Osteoblast (primary cell): ENCODE measurements around the gene PIK3C2B. TPM values are rescaled to one million over a fixed set of nuclear protein-coding genes. Genes with fewer than 3 reads are reported as not detected.

ENCODE experiments used
- DNase-seq: peaks from one replicate; pipeline ENCODE4 v3.0.0; 2011; ENCODE audit warnings: low spot score, mixed read lengths; ENCODE audit not compliant: insufficient read length; ENCODE audit errors: missing footprints
- H2AFZ ChIP-seq: 2 replicates; pipeline ENCODE4 v1.6.0; 2011; ENCODE audit warnings: mild to moderate bottlenecking, low read length
- H3K27ac ChIP-seq: 2 replicates; pipeline ENCODE4 v1.5.1; 2011; ENCODE audit warnings: mild to moderate bottlenecking, low read depth, low read length, moderate library complexity
- H3K27me3 ChIP-seq: 2 replicates; pipeline ENCODE4 v1.6.0; 2012; ENCODE audit warnings: mild to moderate bottlenecking, control low read depth, inconsistent platforms, low read length, moderate library complexity; ENCODE audit not compliant: insufficient read depth
- H3K36me3 ChIP-seq: 2 replicates; pipeline ENCODE4 v1.5.1; 2011; ENCODE audit warnings: mild to moderate bottlenecking, low read length, control low read depth, moderate library complexity; ENCODE audit not compliant: insufficient read depth
- H3K4me1 ChIP-seq: 2 replicates; pipeline ENCODE4 v1.5.1; 2011; ENCODE audit warnings: mild to moderate bottlenecking, low read length, control low read depth, moderate library complexity; ENCODE audit not compliant: insufficient read depth
- H3K4me2 ChIP-seq: 2 replicates; pipeline ENCODE4 v1.6.0; 2011; ENCODE audit warnings: mild to moderate bottlenecking, low read length; ENCODE audit not compliant: insufficient read depth
- H3K4me3 ChIP-seq: fragments of 200-600 bp; sonication (generic); 3 replicates; pipeline ENCODE4 v1.5.1; 2012; ENCODE audit warnings: mild to moderate bottlenecking, low read length, inconsistent platforms; ENCODE audit not compliant: insufficient read depth
- H3K79me2 ChIP-seq: 2 replicates; pipeline ENCODE4 v1.6.0; 2012; ENCODE audit warnings: mild to moderate bottlenecking, low read length, control low read depth, inconsistent platforms; ENCODE audit not compliant: insufficient read depth
- H3K9me3 ChIP-seq: 2 replicates; pipeline ENCODE4 v1.5.1; 2011; ENCODE audit warnings: low read depth, low read length, control low read depth
- H4K20me1 ChIP-seq: 2 replicates; pipeline ENCODE4 v1.6.0; 2012; ENCODE audit warnings: mild to moderate bottlenecking, low read length, control low read depth; ENCODE audit not compliant: insufficient read depth
- CTCF ChIP-seq: IDR thresholded peaks from 2 replicates; pipeline ENCODE4 v1.5.1; 2011; ENCODE audit warnings: mild to moderate bottlenecking, low read depth, low read length, moderate library complexity; ENCODE audit errors: extremely low read depth
- total RNA-seq: library from RNA; depleted of rRNA; stranded (reverse); fragments of >200 nt; gene quantifications from 2 replicates; pipeline ENCODE4 v1.2.3, GENCODE V29; 2012

PIK3C2B gene
- total RNA-seq, 1 donor: 0.36 TPM

DNA sequence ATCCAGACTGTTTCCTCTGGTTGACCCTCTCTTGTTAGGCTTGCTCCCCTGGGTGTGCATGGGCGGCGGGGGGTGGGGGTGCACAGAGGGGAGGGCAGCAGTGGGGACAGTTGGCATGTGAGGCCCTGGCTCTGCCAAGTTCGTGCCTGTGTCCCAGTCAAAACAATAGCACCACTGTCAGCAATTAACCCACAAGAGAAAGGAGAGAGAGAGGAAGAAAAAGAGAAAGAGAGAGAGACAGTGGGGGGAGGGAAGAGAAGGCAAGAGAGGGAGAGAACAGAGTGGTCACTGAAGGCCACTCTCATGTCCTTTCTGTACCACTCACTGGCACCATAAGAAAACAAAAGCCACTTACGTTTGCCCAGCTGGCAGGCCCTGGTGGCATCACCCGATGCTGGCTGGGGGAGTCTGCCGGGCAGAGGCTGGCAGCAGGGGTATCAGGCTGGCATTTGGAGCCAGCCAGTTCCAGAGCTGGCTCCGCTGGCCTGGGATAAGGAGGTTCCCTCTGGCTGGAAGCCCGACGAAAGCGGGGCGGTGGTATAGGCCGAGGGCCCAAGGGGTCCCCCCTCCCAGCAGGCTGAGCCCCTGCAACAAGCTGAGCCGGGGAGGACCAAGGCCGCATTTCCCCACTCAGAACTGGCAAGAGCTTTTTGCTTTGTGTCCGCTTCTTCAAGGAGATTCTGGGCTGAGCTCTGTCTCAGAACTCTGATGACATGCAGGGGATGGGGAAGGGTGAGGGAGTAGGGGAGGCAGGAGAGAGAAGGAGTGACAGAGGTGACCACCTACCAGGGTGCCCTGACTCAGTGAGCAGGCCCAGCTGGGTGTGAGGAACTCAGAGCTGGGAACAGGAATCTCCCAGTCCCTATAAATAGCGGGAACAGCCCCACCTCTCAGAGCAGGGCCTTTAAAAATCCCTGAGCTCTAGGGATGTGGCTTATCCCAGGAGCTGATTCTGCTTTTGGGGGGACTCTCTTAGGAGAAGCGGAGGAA lies 27.9 kb downstream of the PIK3C2B start:
- Histone ChIP-seq H3K36me3 (no peaks in the 10 kb centered on the region), H3K27me3 (peaks cover 44% of the 10 kb centered on the region), H3K4me1 (no peaks in the 10 kb centered on the region), H3K79me2 (no peaks in the 10 kb centered on the region), H3K27ac (no peak overlapping the region), H3K4me2 (no peak overlapping the region), H3K9me3 (no peaks in the 10 kb centered on the region), H2AFZ (no peak overlapping the region), H3K4me3 (no peak overlapping the region), H4K20me1 (no peaks in the 10 kb centered on the region)
- no peak for DNase-seq
- no peak for TF ChIP-seq CTCF

DNA sequence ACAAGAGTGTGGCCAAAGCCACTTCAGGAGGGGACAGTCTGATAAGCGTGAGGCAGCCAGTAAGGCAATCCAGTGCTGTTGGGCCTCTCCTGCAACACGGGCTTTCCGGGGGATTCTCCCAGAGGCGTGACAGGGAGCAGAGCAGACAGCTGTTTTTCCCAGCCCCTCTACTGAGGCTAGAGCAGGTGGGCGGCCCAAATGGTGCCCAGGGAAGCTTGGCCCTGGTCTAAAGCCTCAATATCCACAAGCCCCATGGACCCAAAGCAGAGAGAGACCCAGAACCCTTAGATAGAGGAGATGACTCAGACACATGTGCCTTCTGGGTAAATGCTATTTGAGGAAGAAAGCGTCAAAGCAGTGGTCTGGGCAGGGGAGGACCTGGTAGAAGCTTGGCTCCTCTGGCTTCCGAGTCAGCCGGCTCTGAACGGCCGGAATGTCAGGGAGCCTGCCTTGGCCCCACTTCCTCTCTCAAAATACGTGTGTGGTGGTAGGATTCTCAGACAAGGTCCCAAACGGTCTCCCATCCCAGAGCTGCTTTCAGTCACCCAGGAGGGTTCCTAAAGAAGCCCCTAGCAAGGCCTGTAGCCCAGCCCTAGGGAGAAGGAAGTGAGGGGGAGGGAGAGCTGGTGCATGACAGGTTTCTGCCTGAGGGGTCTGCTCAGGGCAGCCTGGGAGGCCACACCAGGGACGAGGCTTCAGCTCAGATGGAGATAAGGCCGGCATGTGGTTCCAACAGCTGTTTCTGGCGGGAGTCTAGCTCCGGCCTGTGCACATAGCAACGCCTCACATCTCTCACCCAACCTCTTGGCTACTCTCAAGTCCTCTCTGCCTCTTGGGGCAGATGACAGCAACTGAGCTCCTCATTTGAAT lies 28.8 kb downstream of the PIK3C2B start:
- no peaks in the 10 kb centered on the region for H3K9me3 ChIP-seq
- H3K36me3 ChIP-seq: no peaks in the 10 kb centered on the region
- H3K4me3 ChIP-seq: no peak overlapping the region
- no peak overlapping the region for H3K4me2 ChIP-seq
- peaks cover 45% of the 10 kb centered on the region for H3K27me3 ChIP-seq
- no peak overlapping the region for H3K27ac ChIP-seq
- DNase-seq: no peak
- H2AFZ ChIP-seq: no peak overlapping the region
- H3K4me1 ChIP-seq: no peaks in the 10 kb centered on the region
- H4K20me1 ChIP-seq: no peaks in the 10 kb centered on the region
- no peak for TF ChIP-seq CTCF
- H3K79me2 ChIP-seq: no peaks in the 10 kb centered on the region

DNA sequence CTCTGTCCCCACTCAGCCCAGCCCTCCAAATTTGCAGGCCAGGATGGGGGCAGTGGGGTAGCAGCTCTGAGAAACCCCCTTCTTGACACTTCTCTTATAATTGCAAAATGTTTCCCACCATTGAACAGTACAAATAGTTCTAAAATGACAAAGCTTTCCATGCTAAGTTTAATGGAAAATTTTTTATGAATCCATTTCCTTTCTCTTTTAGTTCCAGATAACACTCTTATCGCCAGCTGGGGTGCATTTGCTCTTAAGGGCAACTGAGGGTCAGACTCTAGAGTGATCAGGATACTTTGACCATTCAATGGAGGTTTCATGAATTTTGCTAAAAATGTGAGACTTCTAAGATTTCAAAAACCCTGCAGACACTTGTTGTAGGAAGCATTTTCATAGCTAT lies 29.9 kb downstream of the PIK3C2B start:
- no peaks in the 10 kb centered on the region for H4K20me1 ChIP-seq
- no peaks in the 10 kb centered on the region for H3K36me3 ChIP-seq
- no peak for DNase-seq
- TF ChIP-seq CTCF: no peak
- H3K27me3 ChIP-seq: peaks cover 45% of the 10 kb centered on the region
- no peaks in the 10 kb centered on the region for H3K9me3 ChIP-seq
- H3K4me3 ChIP-seq: no peak overlapping the region
- no peak overlapping the region for H3K4me2 ChIP-seq
- no peaks in the 10 kb centered on the region for H3K4me1 ChIP-seq
- no peak overlapping the region for H2AFZ ChIP-seq
- H3K79me2 ChIP-seq: no peaks in the 10 kb centered on the region
- no peak overlapping the region for H3K27ac ChIP-seq

DNA sequence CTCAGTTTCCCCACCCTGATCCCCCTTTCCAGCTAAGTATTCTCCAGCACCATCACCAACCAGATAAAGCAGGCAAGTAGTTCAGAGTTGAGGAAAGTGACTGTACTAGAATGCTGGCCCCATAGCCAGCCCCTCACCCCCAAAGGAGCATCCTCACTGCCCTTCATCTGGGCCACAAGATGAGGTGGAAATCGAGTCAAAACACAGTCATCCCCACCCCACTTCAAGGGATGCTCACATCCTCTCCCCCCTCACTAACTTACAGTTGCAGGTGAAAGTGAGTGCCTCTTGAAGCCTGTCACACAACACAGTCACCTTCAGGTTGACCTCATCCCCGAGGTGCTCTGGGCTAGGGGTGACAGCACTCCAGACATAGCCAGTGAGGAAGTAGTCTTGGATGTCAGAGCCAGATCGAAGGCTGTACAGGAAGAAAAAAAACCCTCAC lies 30.4 kb downstream of the PIK3C2B start:
- DNase-seq: no peak
- H3K4me1 ChIP-seq: no peaks in the 10 kb centered on the region
- H3K36me3 ChIP-seq: no peaks in the 10 kb centered on the region
- no peak overlapping the region for H3K4me2 ChIP-seq
- no peak overlapping the region for H2AFZ ChIP-seq
- no peak overlapping the region for H3K27ac ChIP-seq
- peaks cover 43% of the 10 kb centered on the region for H3K27me3 ChIP-seq
- no peaks in the 10 kb centered on the region for H3K9me3 ChIP-seq
- H3K79me2 ChIP-seq: no peaks in the 10 kb centered on the region
- TF ChIP-seq CTCF: no peak
- H3K4me3 ChIP-seq: no peak overlapping the region
- H4K20me1 ChIP-seq: no peaks in the 10 kb centered on the region
